HCT116 (cell line): ENCODE measurements around the gene CYP46A1. TPM values are rescaled to one million over a fixed set of nuclear protein-coding genes. Genes with fewer than 3 reads are reported as not detected.

Experiments
- ATAC-seq: fragments of 200-7000 bp; cut with Tn5 transposase; 2 replicates; pipeline ENCODE4 v1.9.1; 2020; ENCODE audit warnings: mild to moderate bottlenecking, moderate library complexity
- BruUV-seq: library from RNA; stranded (reverse); fragments of 400-500 nt; replicated peaks from 2 replicates; lab custom pipeline; 2021; lab: Mats Ljungman, UMichigan
- CTCF ChIA-PET: fragments of 300-600 bp; sonication (Branson Sonifier 250); formaldehyde crosslinking; loops from one replicate; lab custom pipeline; 2021; ENCODE audit warnings: antibody characterized with exemption; lab: Charles Lee
- POLR2A ChIA-PET: fragments of 300-600, 350-600 bp; sonication (Branson Sonifier 250); formaldehyde crosslinking; loops from one replicate; lab custom pipeline; 2021; ENCODE audit warnings: antibody characterized with exemption; lab: Charles Lee
- RAD21 ChIA-PET, 2 experiments: fragments of 300-600 bp; sonication (Branson Sonifier 250); formaldehyde crosslinking; loops; one replicate each; lab custom pipeline; 2023; ENCODE audit warnings: low total read pairs in 2 of 2; ENCODE audit not compliant: uncharacterized antibody in 2 of 2, unreplicated experiment in 2 of 2, low non-redundant PET in 1 of 2; lab: Charles Lee
- DNase-seq: peaks from one replicate; pipeline ENCODE4 v3.0.0-alpha.2; 2010; ENCODE audit warnings: low read depth, low spot score
- H2AFZ ChIP-seq: fragments of 200-600 bp; shearing (Covaris generic), sonication (generic); 2 replicates; pipeline ENCODE4 v1.6.1; 2017; ENCODE audit warnings: low read depth, mixed run types, mixed read lengths, antibody characterized with exemption, low read length; ENCODE audit not compliant: poor library complexity, severe bottlenecking
- H3K27ac ChIP-seq: 2 replicates; pipeline ENCODE4 v1.5.1; 2012; ENCODE audit warnings: low read depth, low read length
- H3K27me3 ChIP-seq: fragments of 200-600 bp; sonication (generic); 2 replicates; pipeline ENCODE4 v1.6.1; 2016; ENCODE audit warnings: mixed run types, low read length, mixed read lengths; ENCODE audit not compliant: insufficient read depth
- H3K36me3 ChIP-seq, 2 experiments: fragments of 200-500 bp in 1 of 2; fragments of 200-600 bp in 1 of 2; sonication (Bioruptor generic) in 1 of 2; sonication (generic) in 1 of 2; 2 replicates each; pipeline versions ENCODE4 v1.5.1 to v1.6.1; 2014 to 2016; ENCODE audit warnings: low read length in 2 of 2, inconsistent platforms in 1 of 2, mixed read lengths in 1 of 2, mixed run types in 1 of 2; ENCODE audit not compliant: insufficient read depth in 2 of 2, control insufficient read depth in 1 of 2
- H3K4me1 ChIP-seq, 2 experiments: fragments of 200-600 bp in 1 of 2; sonication (generic) in 1 of 2; 2 replicates each; pipeline versions ENCODE4 v1.5.1 to v1.6.1; 2012 to 2017; ENCODE audit warnings: low read length in 2 of 2, inconsistent platforms in 1 of 2, mild to moderate bottlenecking in 1 of 2, mixed read lengths in 1 of 2, mixed run types in 1 of 2, moderate library complexity in 1 of 2; ENCODE audit not compliant: insufficient read depth in 2 of 2, control insufficient read depth in 1 of 2
- H3K4me2 ChIP-seq: fragments of 200-600 bp; sonication (generic); 2 replicates; pipeline ENCODE4 v1.6.1; 2017; ENCODE audit warnings: mixed run types, low read length, mixed read lengths
- H3K4me3 ChIP-seq, 2 experiments: fragments of 200-600 bp in 1 of 2; sonication (generic) in 1 of 2; replicated peaks in 1 of 2; 2 replicates each; pipeline ENCODE4 v1.5.1; 2011 to 2016; ENCODE audit warnings: low read length in 2 of 2, control low read depth in 1 of 2, low read depth in 1 of 2, mild to moderate bottlenecking in 1 of 2, mixed read lengths in 1 of 2, mixed run types in 1 of 2
- H3K79me2 ChIP-seq: fragments of 200-600 bp; sonication (generic); 2 replicates; pipeline ENCODE4 v1.6.1; 2017; ENCODE audit warnings: mild to moderate bottlenecking, mixed run types, low read length, moderate library complexity, mixed read lengths; ENCODE audit not compliant: insufficient read depth
- H3K9ac ChIP-seq: fragments of 200-600 bp; sonication (generic); 2 replicates; pipeline ENCODE4 v1.6.1; 2016; ENCODE audit warnings: low read length, mixed read lengths
- H3K9me2 ChIP-seq: fragments of 200-600 bp; sonication (generic), shearing (Covaris generic); 2 replicates; pipeline ENCODE4 v1.6.1; 2017; ENCODE audit warnings: mixed run types, mild to moderate bottlenecking, moderate library complexity; ENCODE audit not compliant: insufficient read depth
- H3K9me3 ChIP-seq, 2 experiments: fragments of 200-500 bp in 1 of 2; fragments of 200-600 bp in 1 of 2; sonication (Bioruptor generic) in 1 of 2; sonication (generic) in 1 of 2; 2 replicates each; pipeline ENCODE4 v1.6.1; 2014 to 2017; ENCODE audit warnings: low read length in 2 of 2, mixed read lengths in 2 of 2, inconsistent platforms in 1 of 2, low read depth in 1 of 2, mild to moderate bottlenecking in 1 of 2, mixed run types in 1 of 2, moderate library complexity in 1 of 2; ENCODE audit not compliant: control insufficient read depth in 1 of 2, insufficient read depth in 1 of 2
- H4K20me1 ChIP-seq: fragments of 200-600 bp; sonication (generic), shearing (Covaris generic); 2 replicates; pipeline ENCODE4 v1.6.1; 2017; ENCODE audit warnings: mixed run types, mild to moderate bottlenecking, moderate library complexity; ENCODE audit not compliant: insufficient read depth
- CBX3 ChIP-seq: IDR thresholded peaks from 2 replicates; pipeline ENCODE4 v1.6.1; 2012; ENCODE audit warnings: low read depth
- CEBPB ChIP-seq: IDR thresholded peaks from 2 replicates; pipeline ENCODE4 v1.6.1; 2012; ENCODE audit warnings: low read depth
- CTCF ChIP-seq, 3 experiments: fragments of 200-600 bp in 1 of 3; sonication (generic) in 1 of 3; IDR thresholded peaks in 2 of 3; conservative IDR thresholded peaks in 1 of 3; 2 replicates each; pipeline ENCODE4 v1.5.1; 2012 to 2017; ENCODE audit warnings: low read depth in 2 of 3, low read length in 2 of 3, antibody characterized with exemption in 1 of 3, borderline replicate concordance in 1 of 3, control low read depth in 1 of 3, mild to moderate bottlenecking in 1 of 3, mixed read lengths in 1 of 3, mixed run types in 1 of 3, moderate library complexity in 1 of 3; ENCODE audit not compliant: insufficient read depth in 1 of 3
- EGR1 ChIP-seq: IDR thresholded peaks from 2 replicates; pipeline ENCODE4 v1.6.1; 2012; ENCODE audit warnings: low read depth
- EZH2 ChIP-seq: fragments of 200-600 bp; sonication (generic); IDR thresholded peaks from 2 replicates; pipeline ENCODE4 v1.6.1; 2017; ENCODE audit warnings: antibody characterized with exemption, mixed run types
- FOSL1 ChIP-seq: IDR thresholded peaks from 2 replicates; pipeline ENCODE4 v1.6.1; 2012; ENCODE audit warnings: low read depth
- JUND ChIP-seq: IDR thresholded peaks from 2 replicates; pipeline ENCODE4 v1.6.1; 2012
- POLR2A ChIP-seq: IDR thresholded peaks from 2 replicates; pipeline ENCODE4 v1.7.0; 2011; ENCODE audit warnings: borderline replicate concordance; ENCODE audit not compliant: insufficient read depth, insufficient read length; ENCODE audit errors: extremely low read depth
- POLR2AphosphoS5 ChIP-seq: IDR thresholded peaks from 2 replicates; pipeline ENCODE4 v1.6.1; 2011; ENCODE audit warnings: mild to moderate bottlenecking, low read depth, low read length, moderate library complexity
- RAD21 ChIP-seq: IDR thresholded peaks from 2 replicates; pipeline ENCODE4 v1.6.1; 2012; ENCODE audit warnings: low read depth, mild to moderate bottlenecking
- SIN3A ChIP-seq: IDR thresholded peaks from 2 replicates; pipeline ENCODE4 v1.6.1; 2012; ENCODE audit warnings: low read depth
- SP1 ChIP-seq: IDR thresholded peaks from 2 replicates; pipeline ENCODE4 v1.6.1; 2012; ENCODE audit warnings: low read depth
- SRF ChIP-seq: IDR thresholded peaks from 2 replicates; pipeline ENCODE4 v1.6.1; 2012; ENCODE audit warnings: low read depth
- TCF7L2 ChIP-seq: IDR thresholded peaks from 2 replicates; pipeline ENCODE4 v1.7.0; 2011; ENCODE audit warnings: borderline replicate concordance, inconsistent platforms; ENCODE audit not compliant: insufficient read depth, insufficient read length; ENCODE audit errors: extremely low read depth
- YY1 ChIP-seq: IDR thresholded peaks from 2 replicates; pipeline ENCODE4 v1.6.1; 2011; ENCODE audit warnings: low read length, low read depth, moderate library complexity, mild to moderate bottlenecking; ENCODE audit not compliant: insufficient replicate concordance; ENCODE audit errors: extremely low read depth
- ZBTB33 ChIP-seq: IDR thresholded peaks from 2 replicates; pipeline ENCODE4 v1.6.1; 2011; ENCODE audit warnings: mild to moderate bottlenecking, low read length, moderate library complexity; ENCODE audit not compliant: insufficient replicate concordance; ENCODE audit errors: extremely low read depth
- ZFX ChIP-seq: fragments of 450-650 bp; IDR thresholded peaks from 2 replicates; pipeline ENCODE4 v1.6.1; 2017
- intact Hi-C: fragments of 100-400 bp; cut with micrococcal nuclease; formaldehyde crosslinking; loops from 2 replicates; pipeline ENCODE4 v1.10.0; 2022
- total RNA-seq: library from RNA; stranded (reverse); gene quantifications from one replicate; pipeline ENCODE4 v1.2.1, GENCODE V29; 2021; ENCODE audit not compliant: unreplicated experiment
- TF ChIP-seq, protein P1 (sequence below): IDR thresholded peaks from 2 replicates; pipeline ENCODE4 v1.6.1; 2012
- TF ChIP-seq, protein P2 (sequence below): IDR thresholded peaks from 2 replicates; pipeline ENCODE4 v1.6.1; 2012
- TF ChIP-seq, protein P3 (sequence below): IDR thresholded peaks from 2 replicates; pipeline ENCODE4 v1.6.1; 2012; ENCODE audit warnings: low read depth

CYP46A1 gene
- total RNA-seq, 1 experiment from 2014 or later, result 0.76 TPM

DNA sequence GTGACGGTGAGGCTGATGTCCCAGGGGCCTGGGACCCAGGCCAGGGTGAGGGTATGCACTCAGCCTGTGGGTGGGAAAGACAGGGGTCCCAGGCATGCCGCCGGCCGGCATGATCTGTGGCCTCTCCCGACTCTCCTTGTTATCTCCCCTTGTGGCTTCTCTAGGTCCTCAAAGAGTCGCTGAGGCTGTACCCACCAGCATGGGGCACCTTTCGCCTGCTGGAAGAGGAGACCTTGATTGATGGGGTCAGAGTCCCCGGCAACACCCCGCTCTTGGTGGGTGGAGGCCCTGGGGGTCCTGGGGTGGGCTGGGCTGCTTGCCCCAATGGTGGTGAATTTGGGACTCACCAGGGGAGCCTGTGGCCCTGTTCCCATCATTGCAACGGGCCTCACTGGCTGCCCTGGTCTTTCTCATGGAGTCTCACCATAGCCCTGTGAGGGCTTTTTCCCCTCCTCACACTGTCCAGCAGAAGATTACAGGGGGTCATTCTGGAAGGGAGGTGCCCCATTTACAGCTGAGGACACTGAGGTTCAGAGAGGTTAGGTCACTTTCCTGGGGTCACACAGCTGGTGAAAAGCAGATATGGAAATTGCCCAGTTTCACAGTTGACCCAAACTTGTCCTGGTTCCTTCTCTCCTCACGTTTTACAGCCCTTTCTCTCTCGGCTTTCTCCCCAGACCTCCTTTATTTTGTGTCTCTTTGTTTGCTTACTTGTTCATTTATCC is 37.9 kb downstream of the CYP46A1 start:
- H3K9ac ChIP-seq, result no peak overlapping the region
- H3K4me2 ChIP-seq, result no peak overlapping the region
- H3K4me3 ChIP-seq, result no peak overlapping the region
- TF ChIP-seq, protein P1, sequence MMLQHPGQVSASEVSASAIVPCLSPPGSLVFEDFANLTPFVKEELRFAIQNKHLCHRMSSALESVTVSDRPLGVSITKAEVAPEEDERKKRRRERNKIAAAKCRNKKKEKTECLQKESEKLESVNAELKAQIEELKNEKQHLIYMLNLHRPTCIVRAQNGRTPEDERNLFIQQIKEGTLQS, result no peak
- TF ChIP-seq SP1, result no peak
- TF ChIP-seq ZBTB33, result no peak
- TF ChIP-seq CEBPB, result no peak
- TF ChIP-seq CBX3, result no peak
- no peak for TF ChIP-seq YY1
- TF ChIP-seq TCF7L2, result no peak
- TF ChIP-seq FOSL1, result no peak
- TF ChIP-seq RAD21, result no peak
- no peak for TF ChIP-seq SIN3A
- no peak for TF ChIP-seq SRF
- no peak for TF ChIP-seq POLR2A
- no peak for TF ChIP-seq ZFX
- TF ChIP-seq EZH2, result no peak
- TF ChIP-seq CTCF (IDR thresholded peaks at IDR 0.05 in 2 of 3, conservative IDR thresholded peaks at IDR 0.05 in 1 of 3; ENCODE audit: borderline replicate concordance in 1 of 3, insufficient read depth in 1 of 3, low read depth in 2 of 3, low read length in 2 of 3), result no peak
- TF ChIP-seq, protein P2, sequence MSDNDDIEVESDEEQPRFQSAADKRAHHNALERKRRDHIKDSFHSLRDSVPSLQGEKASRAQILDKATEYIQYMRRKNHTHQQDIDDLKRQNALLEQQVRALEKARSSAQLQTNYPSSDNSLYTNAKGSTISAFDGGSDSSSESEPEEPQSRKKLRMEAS, result no peak
- TF ChIP-seq JUND, result no peak
- TF ChIP-seq EGR1, result no peak
- no peak for TF ChIP-seq POLR2AphosphoS5
- TF ChIP-seq, protein P3, sequence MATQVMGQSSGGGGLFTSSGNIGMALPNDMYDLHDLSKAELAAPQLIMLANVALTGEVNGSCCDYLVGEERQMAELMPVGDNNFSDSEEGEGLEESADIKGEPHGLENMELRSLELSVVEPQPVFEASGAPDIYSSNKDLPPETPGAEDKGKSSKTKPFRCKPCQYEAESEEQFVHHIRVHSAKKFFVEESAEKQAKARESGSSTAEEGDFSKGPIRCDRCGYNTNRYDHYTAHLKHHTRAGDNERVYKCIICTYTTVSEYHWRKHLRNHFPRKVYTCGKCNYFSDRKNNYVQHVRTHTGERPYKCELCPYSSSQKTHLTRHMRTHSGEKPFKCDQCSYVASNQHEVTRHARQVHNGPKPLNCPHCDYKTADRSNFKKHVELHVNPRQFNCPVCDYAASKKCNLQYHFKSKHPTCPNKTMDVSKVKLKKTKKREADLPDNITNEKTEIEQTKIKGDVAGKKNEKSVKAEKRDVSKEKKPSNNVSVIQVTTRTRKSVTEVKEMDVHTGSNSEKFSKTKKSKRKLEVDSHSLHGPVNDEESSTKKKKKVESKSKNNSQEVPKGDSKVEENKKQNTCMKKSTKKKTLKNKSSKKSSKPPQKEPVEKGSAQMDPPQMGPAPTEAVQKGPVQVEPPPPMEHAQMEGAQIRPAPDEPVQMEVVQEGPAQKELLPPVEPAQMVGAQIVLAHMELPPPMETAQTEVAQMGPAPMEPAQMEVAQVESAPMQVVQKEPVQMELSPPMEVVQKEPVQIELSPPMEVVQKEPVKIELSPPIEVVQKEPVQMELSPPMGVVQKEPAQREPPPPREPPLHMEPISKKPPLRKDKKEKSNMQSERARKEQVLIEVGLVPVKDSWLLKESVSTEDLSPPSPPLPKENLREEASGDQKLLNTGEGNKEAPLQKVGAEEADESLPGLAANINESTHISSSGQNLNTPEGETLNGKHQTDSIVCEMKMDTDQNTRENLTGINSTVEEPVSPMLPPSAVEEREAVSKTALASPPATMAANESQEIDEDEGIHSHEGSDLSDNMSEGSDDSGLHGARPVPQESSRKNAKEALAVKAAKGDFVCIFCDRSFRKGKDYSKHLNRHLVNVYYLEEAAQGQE, result no peak
- no peaks in the 10 kb centered on the region for H3K9me2 ChIP-seq
- RAD21 ChIA-PET, result no interaction called here
- POLR2A ChIA-PET, result no interaction called here
- H3K27ac ChIP-seq, result no peak overlapping the region
- no peak overlapping the region for H2AFZ ChIP-seq
- no peaks in the 10 kb centered on the region for H4K20me1 ChIP-seq
- no peak for ATAC-seq
- H3K4me1 ChIP-seq, result no peaks in the 10 kb centered on the region
- no peaks in the 10 kb centered on the region for H3K79me2 ChIP-seq
- H3K36me3 ChIP-seq, result no peaks in the 10 kb centered on the region
- DNase-seq, result no peak
- no peaks in the 10 kb centered on the region for H3K27me3 ChIP-seq
- intact Hi-C loops, result no loop called here
- no peaks in the 10 kb centered on the region for H3K9me3 ChIP-seq
- BruUV-seq, result no TSS peak
- CTCF ChIA-PET, result interaction anchor here (1.3 kb wide), 1 partner anchor 8 kb away, joined by 5 read pairs; no protein-coding TSS in a partner anchor
